ENCODE measurements around the gene CCDC15.

The CCDC15 gene, protein sequence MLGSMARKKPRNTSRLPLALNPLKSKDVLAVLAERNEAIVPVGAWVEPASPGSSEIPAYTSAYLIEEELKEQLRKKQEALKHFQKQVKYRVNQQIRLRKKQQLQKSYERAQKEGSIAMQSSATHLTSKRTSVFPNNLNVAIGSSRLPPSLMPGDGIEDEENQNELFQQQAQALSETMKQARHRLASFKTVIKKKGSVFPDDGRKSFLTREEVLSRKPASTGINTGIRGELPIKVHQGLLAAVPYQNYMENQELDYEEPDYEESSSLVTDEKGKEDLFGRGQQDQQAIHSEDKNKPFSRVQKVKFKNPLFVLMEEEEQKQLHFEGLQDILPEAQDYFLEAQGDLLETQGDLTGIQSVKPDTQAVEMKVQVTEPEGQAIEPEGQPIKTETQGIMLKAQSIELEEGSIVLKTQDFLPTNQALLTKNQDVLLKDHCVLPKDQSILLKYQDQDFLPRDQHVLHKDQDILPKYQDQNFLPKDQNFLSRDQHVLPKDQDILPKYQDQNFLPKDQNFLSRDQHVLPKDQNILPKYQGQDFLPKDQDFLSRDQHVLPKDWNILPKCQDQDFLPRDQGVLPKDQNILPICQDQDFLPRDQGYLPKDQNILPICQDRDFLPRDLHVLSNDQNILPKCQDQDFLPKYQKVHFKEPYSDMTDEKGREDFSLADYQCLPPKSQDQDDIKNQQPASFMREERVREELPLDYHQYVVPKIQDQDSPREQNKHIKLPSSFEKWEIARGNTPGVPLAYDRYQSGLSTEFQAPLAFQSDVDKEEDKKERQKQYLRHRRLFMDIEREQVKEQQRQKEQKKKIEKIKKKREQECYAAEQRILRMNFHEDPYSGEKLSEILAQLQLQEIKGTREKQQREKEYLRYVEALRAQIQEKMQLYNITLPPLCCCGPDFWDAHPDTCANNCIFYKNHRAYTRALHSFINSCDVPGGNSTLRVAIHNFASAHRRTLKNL

DNA sequence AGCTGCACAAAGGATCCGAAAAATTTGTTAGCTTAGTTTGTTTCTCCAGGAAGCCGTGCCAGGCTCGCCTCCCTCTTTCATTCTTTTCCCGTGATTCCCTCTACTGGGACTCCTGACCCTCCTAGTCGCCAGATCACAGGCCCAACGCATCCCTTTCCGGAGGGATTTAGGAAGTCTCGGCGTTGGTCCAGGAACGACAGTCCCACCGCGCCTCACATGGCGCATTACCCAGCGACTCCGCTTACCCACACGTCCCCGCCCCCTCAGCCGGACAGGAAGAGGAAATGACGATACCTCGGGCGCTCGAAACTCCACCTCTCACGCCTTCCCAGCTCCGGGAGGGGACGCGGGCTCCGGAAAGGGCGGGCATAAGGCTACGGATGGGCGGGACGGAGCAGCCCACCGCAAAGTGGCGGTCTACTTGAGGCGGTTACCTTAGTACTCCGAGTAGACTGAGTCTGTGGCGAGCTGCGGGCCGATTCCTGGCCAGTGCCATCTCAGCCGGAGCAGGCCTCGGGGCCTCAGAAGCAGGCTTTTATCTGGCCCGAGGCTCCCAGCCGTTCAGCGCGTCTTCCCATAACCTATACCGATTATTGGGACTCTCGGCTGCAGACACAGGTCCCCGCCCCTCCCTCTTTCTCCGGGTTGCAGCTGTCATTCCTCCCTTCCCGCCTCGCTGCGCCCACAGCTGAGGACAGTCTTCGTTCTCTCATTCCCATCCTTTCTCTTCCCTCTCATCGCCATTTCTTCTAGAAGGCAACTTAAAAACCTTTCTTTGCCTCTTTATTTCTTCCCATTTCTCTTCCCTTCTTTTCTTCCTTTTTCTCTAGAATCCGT, at the start of gene CCDC15:
CCDC15 (plus strand) TSS at position 450 of the 837 bp plus-strand sequence. CDS start 531 bp downstream, outside the sequence.
- peak; percentile 90 to 93 for DNase-seq (ENCODE audit: low read depth in 2 of 2)

DNA sequence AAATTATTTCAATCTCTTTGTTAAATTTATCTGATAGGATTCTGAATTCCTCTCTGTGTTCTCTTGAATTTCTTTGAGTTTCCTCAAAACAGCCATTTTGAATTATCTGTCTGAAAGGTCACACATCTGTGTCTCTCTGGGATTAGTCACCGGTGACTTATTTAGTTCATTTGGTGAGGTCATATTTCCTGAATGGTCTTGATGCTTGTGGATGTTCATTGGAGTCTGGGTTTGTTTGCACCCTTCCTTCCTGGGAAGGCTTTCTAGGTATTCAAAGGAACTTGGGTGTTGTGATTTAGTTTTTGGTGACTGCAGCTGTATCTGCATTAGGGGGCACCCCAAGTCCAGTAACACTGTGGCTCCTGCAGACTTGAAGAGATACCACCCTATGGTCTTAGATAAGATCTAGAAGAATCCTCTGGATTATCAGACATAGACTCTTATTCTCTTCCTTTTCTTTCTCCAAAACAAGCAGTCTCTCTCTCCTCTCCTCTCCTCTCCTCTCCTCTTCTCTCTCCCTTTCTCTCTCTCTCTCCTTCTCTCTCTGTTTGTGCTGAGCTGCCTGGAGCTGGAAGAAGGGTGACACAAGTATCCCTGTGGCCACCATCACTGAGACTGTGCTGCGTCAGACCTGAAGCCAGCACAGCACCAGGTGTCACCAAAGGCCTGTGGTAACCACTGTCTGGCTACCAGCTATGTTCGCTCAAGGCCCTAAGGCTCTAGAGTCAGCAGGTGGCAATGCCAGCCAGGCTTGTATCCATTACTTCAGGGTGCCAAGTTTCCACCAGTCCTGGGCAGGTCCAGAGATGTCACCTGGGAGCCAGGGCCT, 38.2 kb upstream of the CCDC15 start:
- no peak for DNase-seq (ENCODE audit: low read depth in 2 of 2)

DNA sequence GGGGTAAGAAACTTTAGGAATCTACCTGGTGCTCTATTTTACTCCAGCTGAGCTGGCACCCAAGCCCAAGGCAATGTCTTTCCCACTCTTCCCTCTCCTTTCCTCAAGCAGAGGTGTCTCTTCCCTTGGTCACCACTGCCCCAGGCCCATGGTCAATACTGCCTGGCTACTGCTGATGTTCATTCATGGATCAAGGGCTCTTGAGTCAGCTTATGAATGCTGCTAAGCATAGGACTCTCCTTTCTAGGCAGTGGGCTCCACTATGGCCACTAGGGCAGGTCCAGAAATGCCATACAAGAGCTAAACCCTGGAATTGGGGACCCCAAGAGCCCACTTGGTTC, 37.7 kb upstream of the CCDC15 start:
- DNase-seq (ENCODE audit: low read depth in 2 of 2), result no peak

DNA sequence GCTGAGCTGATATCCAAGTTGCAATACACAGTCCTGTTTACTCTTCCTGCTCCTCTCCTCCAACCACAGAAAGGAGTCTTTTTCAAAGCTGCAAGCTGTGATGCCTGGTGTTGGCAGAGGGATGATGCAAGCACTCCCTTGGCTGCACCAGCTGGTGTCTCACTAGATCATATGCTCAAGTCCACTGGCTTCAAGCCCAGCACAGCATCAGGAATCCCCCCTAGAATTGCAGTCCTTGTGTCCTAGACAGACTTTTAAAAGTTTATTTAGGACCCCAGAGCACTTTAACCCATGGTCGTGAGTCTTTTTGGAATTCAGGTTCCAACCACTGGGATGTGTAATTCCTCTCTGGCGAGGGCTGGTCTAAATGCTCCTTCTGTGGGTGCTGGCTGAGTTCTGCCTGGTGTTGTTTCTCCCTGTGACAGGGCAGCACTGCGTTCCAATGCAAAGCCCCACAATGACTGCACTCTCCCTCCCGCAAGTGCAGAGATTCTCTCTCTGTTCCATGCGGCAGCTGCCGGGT, 36.8 kb upstream of the CCDC15 start:
- DNase-seq (ENCODE audit: low read depth in 2 of 2), result no peak

- DNase-seq (ENCODE audit: low read depth in 2 of 2), result no peak
Measured at GRCh38 chr11:124918950-124919349, 35.1 kb upstream of the CCDC15 start, which contains the start of gene HEPN1. HEPN1 (plus strand) TSS chr11:124919250.

- DNase-seq (ENCODE audit: low read depth in 2 of 2), result no peak
Measured at GRCh38 chr11:124919898-124920297, 34.1 kb upstream of the CCDC15 start.

DNA sequence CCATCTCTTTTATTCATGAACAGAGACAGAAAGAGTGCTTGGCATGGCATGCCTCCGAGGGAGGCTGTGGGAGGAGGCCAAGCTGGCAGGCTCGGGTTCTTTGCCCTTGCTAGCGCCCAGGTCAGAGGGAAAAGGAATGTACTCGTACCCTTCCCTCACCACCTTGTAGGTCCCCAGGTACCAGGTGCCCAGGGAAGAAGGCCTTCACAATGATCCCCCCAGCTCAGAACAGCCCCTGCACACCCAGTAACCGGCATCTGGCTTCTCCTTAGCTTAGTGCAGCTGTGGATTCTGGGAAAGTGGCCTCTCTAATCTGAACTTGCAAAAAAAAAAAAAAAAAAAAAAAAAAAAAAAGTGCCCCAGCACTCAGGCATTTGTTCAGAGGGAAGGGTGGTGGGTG, 33.6 kb upstream of the CCDC15 start:
- DNase-seq (ENCODE audit: low read depth in 2 of 2), result no peak

DNA sequence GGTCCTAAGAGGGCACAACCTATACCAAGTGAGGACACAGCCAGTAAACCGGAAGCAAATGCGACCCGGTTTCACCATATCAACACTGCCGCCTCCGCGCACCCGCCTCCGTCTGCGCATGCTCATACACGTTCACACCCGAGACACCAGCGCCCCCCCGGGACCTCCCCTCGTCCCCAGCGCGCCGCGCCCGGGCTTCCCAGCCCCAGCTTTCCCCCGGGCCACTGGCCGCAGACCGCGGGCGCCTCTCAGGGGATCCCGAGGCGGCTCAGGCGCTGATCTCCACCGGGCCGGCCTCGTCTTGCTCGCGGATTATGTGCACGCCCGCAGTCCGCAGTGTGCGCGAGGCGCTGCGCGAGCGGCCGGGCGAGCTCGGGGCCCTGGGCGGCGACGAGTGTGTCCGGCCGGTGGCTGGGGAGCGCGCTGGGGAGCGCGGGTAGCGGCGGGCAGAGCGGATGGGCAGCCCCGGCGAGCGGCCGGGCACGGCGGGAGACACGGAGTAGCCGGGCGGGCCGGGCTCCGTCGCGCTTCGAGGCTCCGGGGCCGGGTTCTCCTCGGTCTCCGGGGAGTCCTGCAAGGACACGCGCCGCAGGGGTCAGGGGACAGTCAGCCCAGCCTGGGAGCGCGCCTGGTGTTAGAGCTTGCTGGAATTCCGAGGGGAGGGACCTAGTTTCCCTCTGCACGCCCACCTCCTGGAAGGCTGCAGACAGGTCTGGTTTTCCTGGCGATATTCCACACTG, 33.0 kb upstream of the CCDC15 start:
- DNase-seq (ENCODE audit: low read depth in 2 of 2), result peak; percentile 71 to 75

- DNase-seq (ENCODE audit: low read depth in 2 of 2), result no peak
Measured at GRCh38 chr11:124922831-124923230, 31.2 kb upstream of the CCDC15 start.

GRCh38 chr11:124923296-124923695, 30.7 kb upstream of the CCDC15 start:
- DNase-seq (ENCODE audit: low read depth in 2 of 2), result no peak

GRCh38 chr11:124928942-124929665, 24.9 kb upstream of the CCDC15 start:
- no peak for DNase-seq (ENCODE audit: low read depth in 2 of 2)

GRCh38 chr11:124930799-124931198, 23.2 kb upstream of the CCDC15 start:
- DNase-seq (ENCODE audit: low read depth in 2 of 2), result no peak

DNA sequence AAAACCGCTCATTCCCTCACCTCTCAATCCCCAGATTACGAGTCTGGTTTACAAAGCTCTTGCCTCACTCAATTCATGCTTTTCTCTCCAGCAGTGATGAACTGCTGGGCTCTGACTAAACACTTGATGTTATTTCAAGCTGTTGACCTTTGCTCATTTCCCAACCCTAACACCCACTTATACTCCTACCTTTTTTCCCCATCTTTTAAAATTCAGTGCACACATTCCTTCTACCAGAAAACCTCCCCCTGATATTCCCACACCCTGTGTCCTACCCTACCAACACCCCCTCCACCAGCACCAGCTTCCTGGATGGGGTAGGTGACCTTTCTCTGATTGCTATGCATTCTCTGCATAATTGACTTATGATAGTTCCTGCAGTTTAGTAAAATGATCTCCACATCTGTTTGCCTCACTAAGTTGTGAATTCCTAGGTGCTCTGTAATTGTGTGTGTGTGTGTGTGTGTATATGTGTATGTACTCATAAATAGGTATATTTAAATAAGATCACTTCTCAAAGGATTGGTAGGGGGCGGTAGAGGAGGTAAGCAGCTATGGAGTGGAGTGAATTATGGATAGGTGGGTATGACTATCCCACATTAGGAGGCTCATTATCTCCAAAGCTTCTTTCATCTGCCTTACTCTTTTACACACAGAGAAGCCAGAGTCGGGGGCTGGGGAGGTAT, 19.0 kb upstream of the CCDC15 start:
- no peak for DNase-seq (ENCODE audit: low read depth in 2 of 2)

DNA sequence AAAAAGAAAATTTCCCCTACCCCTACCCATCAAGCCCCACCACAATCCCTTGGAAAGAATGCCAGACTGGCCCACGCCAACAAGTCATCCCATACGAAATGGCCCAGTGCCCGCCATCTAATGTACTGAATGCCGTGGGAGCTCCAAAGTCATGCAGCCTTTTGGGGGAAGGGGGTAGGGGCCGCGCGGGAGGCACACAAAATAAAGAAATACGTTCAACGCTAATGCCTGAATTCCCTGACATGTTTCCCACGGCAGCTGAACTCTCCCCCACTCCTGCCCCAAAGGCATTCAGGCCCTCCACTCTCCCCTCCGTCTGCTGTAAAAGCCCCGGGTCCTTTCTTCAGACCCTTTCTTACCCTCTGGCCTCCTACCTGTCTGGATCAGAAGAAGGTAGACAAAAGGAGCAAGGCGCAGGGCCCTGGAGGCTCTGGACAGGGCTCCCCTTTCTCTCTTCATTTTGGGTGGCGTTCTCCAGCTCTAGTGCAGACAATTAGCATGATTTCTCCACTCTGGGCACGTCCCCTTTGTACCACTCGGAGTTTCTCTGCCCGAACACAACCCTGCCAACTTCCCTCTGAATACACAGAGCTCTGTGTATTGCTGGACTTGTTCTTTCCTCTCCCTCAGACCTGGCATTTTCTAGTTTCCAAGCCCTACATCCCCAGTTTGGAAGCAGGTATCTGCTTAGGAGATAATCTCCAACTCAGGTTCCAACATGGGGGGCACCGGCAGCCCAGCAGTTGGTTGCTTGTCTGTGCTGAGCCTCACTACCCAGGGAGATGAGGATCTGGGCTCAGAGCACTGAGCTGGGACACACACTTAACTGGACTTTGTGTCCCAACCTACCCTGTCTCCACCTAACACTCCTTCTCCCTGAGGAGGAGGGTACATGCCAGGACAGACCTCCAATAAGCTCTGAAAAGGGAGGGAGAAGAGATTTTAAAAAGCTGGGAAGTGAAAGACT, 18.2 kb upstream of the CCDC15 start, which contains the start of gene HEPACAM:
HEPACAM (minus strand) TSS at position 500 of the 967 bp plus-strand sequence; CDS start at position 459, 41 bp downstream.
- no peak for DNase-seq (ENCODE audit: low read depth in 2 of 2)

DNA sequence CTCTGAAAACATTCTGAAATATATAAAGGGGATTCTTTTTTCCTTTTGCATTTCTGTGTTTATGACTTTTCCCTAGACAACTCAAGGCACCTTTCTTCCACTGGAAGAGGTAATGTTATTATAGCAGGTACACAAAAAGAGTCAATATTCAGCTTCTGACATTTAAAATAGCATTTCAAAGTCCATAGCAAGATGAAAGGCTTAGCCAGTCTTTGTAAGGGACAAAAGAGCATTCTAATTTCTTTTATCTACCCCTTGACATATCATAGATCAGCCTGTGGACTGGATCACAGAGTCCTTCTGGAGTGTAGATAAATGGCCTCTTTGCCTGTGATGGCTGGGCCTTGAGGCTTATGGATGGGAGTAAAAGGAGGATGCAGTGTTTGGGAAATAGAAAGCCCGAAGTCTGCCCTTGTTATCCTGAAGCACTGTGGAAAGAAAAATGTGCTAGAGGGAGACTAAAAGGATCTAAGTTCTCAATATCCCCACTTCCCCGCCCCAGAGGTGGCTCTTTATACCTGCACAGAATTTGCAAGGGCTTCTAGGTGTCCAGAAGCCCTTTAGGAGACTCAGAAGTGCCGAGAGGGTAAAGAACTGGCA, 16.6 kb upstream of the CCDC15 start:
- DNase-seq (ENCODE audit: low read depth in 2 of 2), result no peak

GRCh38 chr11:124938206-124938765, 15.7 kb upstream of the CCDC15 start:
- DNase-seq (ENCODE audit: low read depth in 2 of 2), result no peak

DNA sequence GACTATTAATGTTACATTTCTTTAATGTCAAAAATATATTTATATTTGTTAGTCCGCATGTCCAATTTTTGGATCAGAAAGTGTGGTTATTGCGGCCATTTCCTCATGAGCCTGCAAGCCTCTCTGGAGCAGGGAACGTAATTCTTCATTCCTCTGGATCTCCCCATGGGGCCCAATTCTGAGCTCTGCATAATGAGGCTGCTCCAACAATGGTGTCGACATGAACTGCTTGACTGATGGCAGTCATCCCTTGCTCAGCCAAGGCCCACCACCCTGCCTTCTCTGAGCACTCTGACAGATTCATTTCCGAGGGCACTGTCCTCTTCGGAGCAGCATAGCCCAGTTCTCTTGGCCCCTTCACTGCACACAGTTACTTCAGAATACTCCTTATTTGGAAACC, 15.0 kb upstream of the CCDC15 start:
- no peak for DNase-seq (ENCODE audit: low read depth in 2 of 2)

Data from stimulated activated CD8-positive, alpha-beta memory T cell treated with anti-CD3 and anti-CD28 coated beads, Interleukin-15, amount 100 ng/mL, for 4 hours (primary cell).